Non-pigmented ciliary epithelial cell (primary cell): Measurements from ENCODE around the gene TNFRSF19.

Source experiments
- DNase-seq: peaks from one replicate; pipeline ENCODE4 v3.0.0-alpha.2; 2010; ENCODE audit warnings: low read depth

The TNFRSF19 gene

GRCh38 chr13:23628765-23629565, 58.8 kb downstream of the TNFRSF19 start:
- DNase-seq = no peak

- no peak for DNase-seq
Measured at GRCh38 chr13:23629566-23630272, 59.5 kb downstream of the TNFRSF19 start.

GRCh38 chr13:23630349-23631093, 60.3 kb downstream of the TNFRSF19 start:
- DNase-seq = no peak

GRCh38 chr13:23631311-23632047, 61.3 kb downstream of the TNFRSF19 start:
- DNase-seq = no peak

- no peak for DNase-seq
Measured at GRCh38 chr13:23632048-23632582, 61.9 kb downstream of the TNFRSF19 start.

- DNase-seq = no peak
Measured at GRCh38 chr13:23632741-23633140, 62.5 kb downstream of the TNFRSF19 start.

- DNase-seq = no peak
Measured at GRCh38 chr13:23634897-23635296, 64.7 kb downstream of the TNFRSF19 start.

GRCh38 chr13:23636360-23636759, 66.1 kb downstream of the TNFRSF19 start:
- no peak for DNase-seq

GRCh38 chr13:23637829-23638228, 67.6 kb downstream of the TNFRSF19 start:
- no peak for DNase-seq

- no peak for DNase-seq
Measured at GRCh38 chr13:23639674-23640073, 69.5 kb downstream of the TNFRSF19 start.

GRCh38 chr13:23642110-23642509, 71.9 kb downstream of the TNFRSF19 start:
- DNase-seq = no peak

GRCh38 chr13:23643338-23644125, 73.3 kb downstream of the TNFRSF19 start:
- DNase-seq = no peak

- DNase-seq = no peak
Measured at GRCh38 chr13:23644126-23644419, 73.9 kb downstream of the TNFRSF19 start.

GRCh38 chr13:23644527-23645138, 74.4 kb downstream of the TNFRSF19 start:
- peak; percentile 85 for DNase-seq

- no peak for DNase-seq
Measured at GRCh38 chr13:23645851-23646250, 75.6 kb downstream of the TNFRSF19 start.

GRCh38 chr13:23651439-23651838, 81.2 kb downstream of the TNFRSF19 start:
- DNase-seq = no peak

GRCh38 chr13:23651887-23652286, 81.7 kb downstream of the TNFRSF19 start:
- DNase-seq = no peak

GRCh38 chr13:23652909-23653726, 82.9 kb downstream of the TNFRSF19 start:
- DNase-seq = no peak
